GM21723 (cell line): ENCODE results near the gene LARP4B.
"Not testable (repeated sequence)": the region's sequence is repeated elsewhere in the genome, so short reads cannot be mapped to it uniquely, and the experiment has no call there.

Experiments
- ATAC-seq: cut with Tn5 transposase; IDR thresholded peaks from one replicate; pipeline ENCODE4 v1.9.1; 2021; ENCODE audit warnings: mild to moderate bottlenecking, moderate library complexity; ENCODE audit not compliant: unreplicated experiment

Gene LARP4B

DNA sequence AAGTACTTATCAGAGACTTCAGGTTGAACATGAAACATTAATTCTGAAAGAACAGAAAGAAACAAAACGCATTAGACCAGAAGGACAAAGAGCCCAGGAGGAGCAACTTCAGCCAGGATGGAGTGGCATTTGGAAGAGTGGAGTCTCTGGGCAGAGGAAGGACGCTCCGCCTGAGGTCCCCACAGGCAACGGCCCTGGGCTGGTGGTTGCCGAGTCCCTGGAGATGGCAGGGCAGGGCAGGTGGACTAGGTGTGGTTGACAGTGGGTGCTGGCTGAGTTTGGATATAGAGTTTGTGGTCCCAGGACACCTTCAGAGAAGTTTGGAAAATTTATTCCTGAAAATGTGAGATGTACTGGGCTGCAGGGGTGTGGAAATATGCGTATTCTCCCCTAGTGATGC, 27.4 kb upstream of the LARP4B start:
- no peak for ATAC-seq

- ATAC-seq = no peak
Measured at GRCh38 chr10:958106-958505, 26.6 kb upstream of the LARP4B start.

- ATAC-seq = no peak
Measured at GRCh38 chr10:955820-956217, 24.3 kb upstream of the LARP4B start.

- no peak for ATAC-seq
Measured at GRCh38 chr10:955127-955819, 23.8 kb upstream of the LARP4B start.

DNA sequence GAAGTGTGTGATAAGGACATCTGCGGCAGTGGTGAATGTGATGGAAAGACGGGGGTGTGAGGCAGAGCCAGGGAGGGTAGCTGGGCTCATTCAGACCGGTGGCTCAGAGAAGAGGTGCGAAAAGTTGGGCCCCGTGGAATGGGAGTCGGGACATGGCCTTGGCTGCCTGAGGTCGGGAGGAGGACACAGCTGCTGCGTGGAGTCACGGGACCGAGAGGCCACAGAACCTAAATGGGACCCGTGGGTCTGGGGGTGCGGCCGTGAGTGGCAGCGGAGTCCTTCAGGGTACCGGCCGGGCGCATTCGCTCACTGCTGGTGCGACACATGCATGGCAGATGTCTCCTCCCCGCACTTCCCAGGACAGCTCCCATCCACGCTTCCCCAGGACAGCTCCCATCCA, 22.9 kb upstream of the LARP4B start:
- ATAC-seq = no peak

GRCh38 chr10:953836-954235, 22.3 kb upstream of the LARP4B start:
- ATAC-seq = no peak

DNA sequence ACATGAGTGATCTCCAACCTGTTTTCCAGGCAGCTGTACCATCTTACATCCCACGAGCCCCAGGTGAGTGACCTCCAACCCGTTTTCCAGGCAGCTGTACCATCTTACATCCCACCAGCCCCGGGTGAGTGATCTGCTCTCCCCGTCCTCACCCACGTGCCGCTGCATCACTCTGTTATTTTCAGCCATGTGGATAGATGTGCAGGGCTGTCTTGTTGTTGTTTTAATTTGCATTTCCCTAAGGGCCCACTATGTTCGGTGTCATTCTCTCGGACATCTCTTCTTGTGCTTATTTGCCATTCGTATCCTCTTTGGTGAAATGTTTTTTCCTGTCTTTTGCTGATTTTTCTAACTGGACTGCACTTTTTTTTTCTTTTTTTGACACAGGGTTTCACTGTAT, 17.9 kb upstream of the LARP4B start:
- ATAC-seq = no peak

DNA sequence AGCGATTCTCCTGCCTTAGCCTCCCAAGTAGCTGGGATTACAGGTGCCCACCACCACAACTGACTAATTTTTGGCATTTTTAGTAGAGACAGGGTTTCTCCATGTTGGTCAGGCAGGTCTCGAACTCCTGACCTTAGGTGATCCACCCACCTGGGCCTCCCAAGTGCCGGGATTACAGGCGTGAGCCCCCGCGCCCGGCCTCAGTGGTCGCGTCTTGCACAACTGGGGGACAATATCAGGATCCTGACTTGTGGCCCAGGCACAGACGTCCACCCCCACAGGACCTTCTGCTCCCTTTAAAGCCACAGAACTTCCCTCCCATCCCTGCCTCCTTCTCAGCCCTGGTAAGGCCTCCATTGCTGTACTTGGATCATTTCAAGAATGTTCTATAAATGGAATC, 16.8 kb upstream of the LARP4B start:
- ATAC-seq = no peak

- no peak for ATAC-seq
Measured at GRCh38 chr10:947881-948280, 16.4 kb upstream of the LARP4B start.

DNA sequence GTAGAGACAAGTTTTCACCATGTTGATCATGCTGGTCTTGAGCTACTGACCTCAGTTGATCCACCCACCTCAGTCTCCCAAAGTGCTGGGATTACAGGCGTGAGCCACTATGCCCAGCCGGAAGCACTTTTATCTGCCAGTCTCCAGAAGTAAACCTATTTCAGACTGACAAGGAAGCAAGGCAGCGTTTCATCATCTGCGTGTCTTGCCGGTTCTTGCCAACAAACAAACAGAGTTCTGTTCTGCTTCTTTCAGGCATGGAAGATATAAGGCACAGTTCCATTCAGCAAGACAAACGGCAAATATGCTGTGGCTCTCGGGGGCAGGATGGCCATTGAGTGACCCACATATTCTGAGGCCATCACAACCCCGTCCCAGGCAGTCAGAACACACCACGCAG, 15.5 kb upstream of the LARP4B start:
- ATAC-seq = no peak

- no peak for ATAC-seq
Measured at GRCh38 chr10:945778-946177, 14.3 kb upstream of the LARP4B start.

GRCh38 chr10:944034-944831, 12.7 kb upstream of the LARP4B start:
- ATAC-seq = peak; percentile 46

DNA sequence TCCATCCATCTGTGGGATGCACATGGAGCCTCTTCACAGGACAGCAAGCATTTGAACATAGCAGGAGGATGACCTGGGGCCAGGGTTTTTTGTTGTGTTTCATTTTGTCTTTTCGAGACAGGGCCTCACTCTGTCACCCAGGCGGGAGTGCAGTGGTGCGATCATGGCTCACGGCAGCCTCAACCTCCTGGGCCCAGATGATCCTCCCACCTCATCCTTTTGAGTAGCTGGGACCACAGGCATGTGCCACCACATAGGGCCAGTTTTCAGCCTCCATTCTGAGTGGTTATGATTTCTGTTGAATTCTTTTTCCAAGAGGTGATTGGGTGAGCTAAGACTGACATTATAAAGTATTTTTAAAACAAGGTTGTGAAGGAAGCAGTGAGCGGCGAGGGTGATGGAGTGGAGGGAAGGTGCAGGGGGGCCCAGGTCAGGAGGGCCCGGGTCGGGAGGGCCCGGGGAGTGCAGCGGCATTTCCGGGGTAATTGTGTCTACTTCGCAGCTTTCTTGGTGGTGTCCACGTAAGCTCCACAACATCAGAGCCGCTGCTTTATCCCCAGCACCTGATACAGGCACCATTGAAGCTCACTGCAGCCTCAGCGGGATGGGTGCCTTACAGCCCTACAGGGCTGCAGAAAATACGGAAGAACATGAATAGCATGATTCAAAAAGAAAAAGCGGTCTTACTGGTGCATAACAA, 12.0 kb upstream of the LARP4B start:
- peak; percentile 53 for ATAC-seq

- ATAC-seq = no peak
Measured at GRCh38 chr10:938941-939678, 7.6 kb upstream of the LARP4B start.

DNA sequence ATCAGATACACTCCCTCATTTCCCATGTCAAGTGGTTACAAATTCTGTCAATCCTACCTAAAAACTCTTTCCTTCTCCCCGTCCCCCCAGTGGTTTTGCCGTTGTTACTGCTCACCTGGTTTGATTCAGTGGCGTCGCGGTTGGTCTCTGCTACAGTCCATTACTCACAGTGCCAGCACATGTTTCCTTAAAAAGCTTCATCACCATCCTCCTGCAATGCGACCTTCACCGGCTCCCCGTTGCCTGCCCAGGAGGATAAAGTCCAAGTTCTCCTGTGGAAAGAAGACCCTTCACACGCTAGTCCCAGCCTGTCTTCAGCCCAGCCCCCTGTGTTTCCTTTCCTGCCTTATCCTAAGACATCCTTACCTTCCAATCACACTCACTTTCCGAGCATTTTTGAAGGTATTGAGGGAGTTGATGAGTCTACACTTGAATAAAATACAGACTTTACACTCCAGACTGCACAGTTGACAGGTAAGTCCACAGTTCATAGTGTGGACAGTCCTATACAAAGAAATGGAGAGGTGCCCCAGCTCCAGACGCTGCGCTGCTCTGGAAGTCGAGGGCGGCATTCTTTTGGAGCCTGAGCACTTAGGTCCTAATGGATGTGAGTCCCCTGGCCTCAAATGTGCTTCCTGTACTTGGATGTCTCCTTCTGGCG, 3.4 kb upstream of the LARP4B start:
- no peak for ATAC-seq

GRCh38 chr10:934165-934564, 2.7 kb upstream of the LARP4B start:
- ATAC-seq = not testable (repeated sequence)

DNA sequence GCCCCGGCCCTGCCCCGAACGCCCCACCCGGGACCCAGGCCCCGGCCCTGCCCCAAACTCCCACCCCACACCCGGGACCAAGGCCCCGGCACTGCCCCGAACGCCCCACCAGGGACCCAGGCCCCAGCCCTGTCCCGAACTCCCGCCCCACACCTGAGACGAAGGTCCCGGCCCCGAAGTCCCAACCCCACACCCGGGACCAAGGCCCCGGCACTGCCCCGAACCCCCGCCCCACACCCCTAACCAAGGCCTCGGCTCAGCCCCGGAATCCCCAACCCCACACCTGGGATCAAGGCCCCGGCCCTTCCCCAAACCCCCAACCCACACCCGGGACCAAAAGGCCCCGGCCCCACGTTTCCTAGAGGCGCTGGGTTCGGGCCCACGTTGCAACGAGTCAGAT, 1.1 kb upstream of the LARP4B start:
- no peak for ATAC-seq

GRCh38 chr10:930625-931325, 730 bp downstream of the LARP4B start:
- ATAC-seq = no peak

GRCh38 chr10:929960-930624, 1.4 kb downstream of the LARP4B start:
- peak; percentile 38 for ATAC-seq

GRCh38 chr10:927131-927530, 4.4 kb downstream of the LARP4B start:
- ATAC-seq = no peak
